ENCODE results near the gene OBSCN.

The OBSCN gene

GRCh38 chr1:228394571-228395394 is 186.9 kb downstream of the OBSCN start:
- DNase-seq = no peak

GRCh38 chr1:228396770-228397662 is 189.2 kb downstream of the OBSCN start:
- no peak for DNase-seq

- DNase-seq = no peak
Measured at GRCh38 chr1:228397966-228398365, 190.1 kb downstream of the OBSCN start.

GRCh38 chr1:228398741-228399461 is 191.1 kb downstream of the OBSCN start:
- no peak for DNase-seq

GRCh38 chr1:228399531-228400236 is 191.8 kb downstream of the OBSCN start:
- DNase-seq = no peak

GRCh38 chr1:228400237-228400651 is 192.4 kb downstream of the OBSCN start:
- DNase-seq = no peak

GRCh38 chr1:228400692-228401454 is 193.0 kb downstream of the OBSCN start:
- DNase-seq = no peak

GRCh38 chr1:228401782-228402640 is 194.2 kb downstream of the OBSCN start:
- DNase-seq = no peak

- no peak for DNase-seq
Measured at GRCh38 chr1:228402641-228403025, 194.8 kb downstream of the OBSCN start.

- DNase-seq = no peak
Measured at GRCh38 chr1:228403231-228403631, 195.4 kb downstream of the OBSCN start.

GRCh38 chr1:228404107-228404720 is 196.4 kb downstream of the OBSCN start:
- no peak for DNase-seq

- DNase-seq = no peak
Measured at GRCh38 chr1:228405200-228405978, 197.5 kb downstream of the OBSCN start.

GRCh38 chr1:228405979-228406228 is 198.1 kb downstream of the OBSCN start:
- DNase-seq = no peak

GRCh38 chr1:228407106-228408040 is 199.5 kb downstream of the OBSCN start:
- no peak for DNase-seq

- DNase-seq = no peak
Measured at GRCh38 chr1:228408041-228408868, 200.4 kb downstream of the OBSCN start.

GRCh38 chr1:228408869-228409805 is 201.3 kb downstream of the OBSCN start:
- DNase-seq = no peak

GRCh38 chr1:228410015-228410414 is 202.2 kb downstream of the OBSCN start:
- no peak for DNase-seq
